ENCODE data around the gene HTR1E. TPM values are rescaled to one million over a fixed set of nuclear protein-coding genes. Genes with fewer than 3 reads are reported as not detected.

Gene HTR1E
- total RNA-seq, 1 donor from 2014 or later: 0.58 TPM

DNA sequence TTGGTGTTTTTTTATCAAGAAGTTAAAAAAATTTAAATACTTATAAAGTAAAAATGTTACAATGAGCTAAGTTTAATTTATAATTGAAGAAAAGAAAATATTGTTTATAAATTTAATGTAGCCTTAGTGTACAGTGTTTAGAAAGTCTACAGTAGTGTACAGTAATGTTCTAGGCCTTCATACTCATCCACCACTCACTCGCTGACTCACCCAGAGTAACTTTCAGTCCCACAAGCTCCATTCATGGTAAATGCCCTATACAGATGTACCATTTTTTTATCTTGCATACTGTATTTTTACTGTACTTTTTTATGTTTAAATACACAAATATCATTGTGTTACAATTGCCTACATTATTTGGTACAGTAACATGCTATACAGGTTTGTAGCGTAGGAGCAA lies 26.0 kb downstream of the HTR1E start:
- Mint-ChIP-seq H3K9me3 (no peaks in the 10 kb centered on the region), H3K36me3 (no peaks in the 10 kb centered on the region), H3K4me3 (no peak overlapping the region), H3K27me3 (ENCODE audit: low read depth) (no peaks in the 10 kb centered on the region), H3K4me1 (no peaks in the 10 kb centered on the region), H3K27ac (no peak overlapping the region)
- TF ChIP-seq, protein P1, sequence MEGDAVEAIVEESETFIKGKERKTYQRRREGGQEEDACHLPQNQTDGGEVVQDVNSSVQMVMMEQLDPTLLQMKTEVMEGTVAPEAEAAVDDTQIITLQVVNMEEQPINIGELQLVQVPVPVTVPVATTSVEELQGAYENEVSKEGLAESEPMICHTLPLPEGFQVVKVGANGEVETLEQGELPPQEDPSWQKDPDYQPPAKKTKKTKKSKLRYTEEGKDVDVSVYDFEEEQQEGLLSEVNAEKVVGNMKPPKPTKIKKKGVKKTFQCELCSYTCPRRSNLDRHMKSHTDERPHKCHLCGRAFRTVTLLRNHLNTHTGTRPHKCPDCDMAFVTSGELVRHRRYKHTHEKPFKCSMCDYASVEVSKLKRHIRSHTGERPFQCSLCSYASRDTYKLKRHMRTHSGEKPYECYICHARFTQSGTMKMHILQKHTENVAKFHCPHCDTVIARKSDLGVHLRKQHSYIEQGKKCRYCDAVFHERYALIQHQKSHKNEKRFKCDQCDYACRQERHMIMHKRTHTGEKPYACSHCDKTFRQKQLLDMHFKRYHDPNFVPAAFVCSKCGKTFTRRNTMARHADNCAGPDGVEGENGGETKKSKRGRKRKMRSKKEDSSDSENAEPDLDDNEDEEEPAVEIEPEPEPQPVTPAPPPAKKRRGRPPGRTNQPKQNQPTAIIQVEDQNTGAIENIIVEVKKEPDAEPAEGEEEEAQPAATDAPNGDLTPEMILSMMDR (IDR thresholded peaks at IDR 0.05; ENCODE audit: unreplicated experiment): no peak
- no peak for DNase-seq (ENCODE audit: low spot score in 2 of 2, unreplicated experiment in 2 of 2)

DNA sequence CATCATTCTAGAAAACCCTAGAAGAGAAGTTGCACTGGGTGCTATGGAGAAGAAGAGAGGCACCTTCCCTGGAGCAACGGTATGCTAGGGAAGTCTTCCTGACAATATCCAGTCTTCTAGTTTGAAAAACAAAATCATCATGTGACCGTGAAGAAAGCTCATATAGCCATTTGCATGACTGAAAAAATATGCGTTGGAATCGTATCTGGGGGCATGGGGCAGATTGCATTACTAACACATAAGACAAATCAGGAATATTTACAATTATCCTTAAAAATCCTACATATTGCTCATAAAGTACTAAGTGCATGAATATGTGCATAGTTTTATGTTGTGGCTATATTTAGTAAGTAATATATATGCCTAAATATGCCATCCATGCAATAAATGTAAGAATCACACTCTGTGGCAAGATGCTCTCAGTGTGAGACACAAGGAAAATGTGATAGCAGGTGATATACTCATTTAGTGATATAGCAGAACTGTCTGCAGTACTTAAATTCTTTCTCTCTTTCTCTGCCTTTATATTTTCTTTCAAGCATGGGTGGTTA lies 26.8 kb downstream of the HTR1E start:
- H3K36me3 Mint-ChIP-seq: no peaks in the 10 kb centered on the region
- TF ChIP-seq, protein P1 (IDR thresholded peaks at IDR 0.05; ENCODE audit: unreplicated experiment): no peak
- H3K27ac Mint-ChIP-seq: no peak overlapping the region
- DNase-seq (ENCODE audit: low spot score in 2 of 2, unreplicated experiment in 2 of 2): no peak
- H3K27me3 Mint-ChIP-seq (ENCODE audit: low read depth): no peaks in the 10 kb centered on the region
- H3K4me1 Mint-ChIP-seq: no peaks in the 10 kb centered on the region
- no peaks in the 10 kb centered on the region for H3K9me3 Mint-ChIP-seq
- H3K4me3 Mint-ChIP-seq: no peak overlapping the region

DNA sequence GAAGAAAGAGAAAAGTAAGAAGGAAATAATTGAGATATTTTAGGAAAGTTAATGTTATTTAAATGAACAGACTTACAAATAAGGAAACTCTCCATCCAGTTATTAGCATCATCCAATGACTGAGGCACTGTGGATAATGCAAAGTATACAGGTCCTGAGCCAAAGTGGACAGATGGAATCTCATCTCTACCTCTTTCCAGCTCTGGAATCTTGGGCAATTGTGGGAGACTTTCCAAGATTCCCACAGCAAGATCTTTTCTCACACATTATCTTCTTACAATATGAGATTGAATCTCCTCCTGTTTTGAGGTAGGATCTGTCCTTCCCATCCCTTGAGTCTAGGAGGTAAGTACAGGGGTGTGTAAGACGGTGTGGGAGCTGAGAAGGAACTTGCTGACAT lies 28.9 kb downstream of the HTR1E start:
- H3K27me3 Mint-ChIP-seq (ENCODE audit: low read depth): no peaks in the 10 kb centered on the region
- no peak for DNase-seq (ENCODE audit: low spot score in 2 of 2, unreplicated experiment in 2 of 2)

DNA sequence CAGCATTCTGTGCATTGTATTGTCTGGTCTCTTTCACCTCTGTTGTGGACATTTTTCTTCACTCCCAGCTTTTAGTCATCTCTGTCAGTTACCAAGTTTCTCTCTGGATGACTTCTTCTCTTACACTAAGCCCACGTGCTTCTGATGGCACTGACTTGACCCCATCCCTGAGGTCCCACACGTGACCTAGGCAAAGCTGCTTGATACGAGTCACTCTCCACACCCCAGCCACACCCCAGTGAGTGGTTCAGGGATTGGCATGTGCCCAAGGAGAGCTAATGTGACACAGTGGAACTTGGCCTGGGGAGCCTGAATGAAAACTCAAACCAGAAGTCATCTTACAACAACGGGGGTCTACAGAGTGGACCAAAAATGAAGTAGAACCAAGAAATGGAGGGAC lies 32.2 kb downstream of the HTR1E start:
- Mint-ChIP-seq H3K4me1 (no peaks in the 10 kb centered on the region), H3K27me3 (ENCODE audit: low read depth) (no peaks in the 10 kb centered on the region), H3K9me3 (no peaks in the 10 kb centered on the region), H3K4me3 (no peak overlapping the region), H3K27ac (no peak overlapping the region), H3K36me3 (no peaks in the 10 kb centered on the region)
- TF ChIP-seq, protein P1 (IDR thresholded peaks at IDR 0.05; ENCODE audit: unreplicated experiment): no peak
- no peak for DNase-seq (ENCODE audit: low spot score in 2 of 2, unreplicated experiment in 2 of 2)

More for the DNA sequence above, 28.9 kb downstream of the HTR1E start:
- H3K4me3 Mint-ChIP-seq: no peak overlapping the region
- TF ChIP-seq, protein P1 (IDR thresholded peaks at IDR 0.05; ENCODE audit: unreplicated experiment): no peak
- no peaks in the 10 kb centered on the region for H3K36me3 Mint-ChIP-seq
- H3K4me1 Mint-ChIP-seq: no peaks in the 10 kb centered on the region
- H3K27ac Mint-ChIP-seq: no peak overlapping the region
- H3K9me3 Mint-ChIP-seq: no peaks in the 10 kb centered on the region

DNA sequence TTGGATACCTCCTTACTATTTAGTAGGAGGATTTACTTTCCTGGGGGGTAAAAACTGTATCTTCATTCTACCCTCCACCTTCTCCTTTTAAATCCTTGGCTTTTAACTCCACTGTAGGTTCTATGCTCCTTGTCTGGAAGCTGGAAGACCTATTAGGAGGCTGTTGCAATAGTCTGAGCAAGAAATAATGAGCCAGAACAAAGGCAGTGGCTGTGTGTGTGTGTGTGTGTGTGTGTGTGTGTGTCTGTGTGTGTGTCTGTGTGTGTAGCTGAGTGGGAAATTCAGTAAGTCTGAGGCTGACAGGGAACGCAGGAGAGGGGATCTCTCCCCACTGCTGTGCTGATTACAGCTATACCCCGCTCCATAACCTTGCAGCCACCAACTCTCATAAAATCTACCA lies 35.8 kb downstream of the HTR1E start:
- H3K4me3 Mint-ChIP-seq: no peak overlapping the region
- TF ChIP-seq, protein P1 (IDR thresholded peaks at IDR 0.05; ENCODE audit: unreplicated experiment): no peak
- H3K36me3 Mint-ChIP-seq: peaks cover 2% of the 10 kb centered on the region
- peaks cover 6% of the 10 kb centered on the region for H3K9me3 Mint-ChIP-seq
- H3K27ac Mint-ChIP-seq: no peak overlapping the region
- peaks cover 1% of the 10 kb centered on the region for H3K4me1 Mint-ChIP-seq
- DNase-seq (ENCODE audit: low spot score in 2 of 2, unreplicated experiment in 2 of 2): no peak
- no peaks in the 10 kb centered on the region for H3K27me3 Mint-ChIP-seq (ENCODE audit: low read depth)

DNA sequence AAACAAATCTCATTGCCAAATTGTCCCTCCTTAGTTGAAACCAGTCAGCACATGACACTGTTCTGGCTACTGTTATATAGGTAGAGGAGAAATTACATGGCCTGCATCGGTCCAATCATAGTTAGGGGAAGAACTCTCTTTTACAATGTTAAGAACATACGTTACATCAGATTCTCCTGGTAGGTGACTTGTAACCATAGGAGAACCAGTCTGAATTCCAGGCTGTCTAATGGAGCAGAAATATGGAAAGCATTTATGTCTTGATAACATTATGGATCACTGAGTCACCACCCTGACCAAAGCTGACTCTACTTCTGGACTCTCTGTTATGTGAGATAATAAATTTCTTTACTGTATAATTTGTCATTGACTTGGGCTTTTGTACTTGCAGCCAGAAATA lies 40.9 kb downstream of the HTR1E start:
- peaks cover 2% of the 10 kb centered on the region for H3K36me3 Mint-ChIP-seq
- peaks cover 9% of the 10 kb centered on the region for H3K9me3 Mint-ChIP-seq
- peaks cover 8% of the 10 kb centered on the region for H3K4me1 Mint-ChIP-seq
- no peak for DNase-seq (ENCODE audit: low spot score in 2 of 2, unreplicated experiment in 2 of 2)
- H3K4me3 Mint-ChIP-seq: no peak overlapping the region
- TF ChIP-seq, protein P1 (IDR thresholded peaks at IDR 0.05; ENCODE audit: unreplicated experiment): no peak
- no peaks in the 10 kb centered on the region for H3K27me3 Mint-ChIP-seq (ENCODE audit: low read depth)
- no peak overlapping the region for H3K27ac Mint-ChIP-seq
